K562 (cell line): ENCODE measurements around the gene TMCC2. TPM values are rescaled to one million over a fixed set of nuclear protein-coding genes. Genes with fewer than 3 reads are reported as not detected.

ENCODE experiments used
- CEBPZ ChIP-seq: fragments of 150-350 bp; IDR thresholded peaks from 2 replicates; pipeline ENCODE4 v1.6.1; 2014; ENCODE audit warnings: low read depth, mild to moderate bottlenecking, low read length, borderline replicate concordance
- CGGBP1 ChIP-seq: fragments of 250-450 bp; sonication (Bioruptor Pico); IDR thresholded peaks from 2 replicates; pipeline ENCODE4 v1.9.0; 2021; ENCODE audit warnings: mild to moderate bottlenecking
- CHAMP1 ChIP-seq: fragments of 450-650 bp; IDR thresholded peaks from 2 replicates; pipeline ENCODE4 v1.6.1; 2016; ENCODE audit warnings: mild to moderate bottlenecking
- FOS ChIP-seq: IDR thresholded peaks from 3 replicates; pipeline ENCODE4 v1.6.1; 2011; ENCODE audit not compliant: insufficient read length; ENCODE audit errors: extremely low read depth
- FOSL1 ChIP-seq: fragments of 200-800 bp; sonication (Bioruptor generic); conservative IDR thresholded peaks from 2 replicates; pipeline ENCODE4 v1.6.1; 2016; ENCODE audit warnings: missing genetic modification characterization, missing compliant biosample characterization
- GABPA ChIP-seq: fragments of 200-800 bp; sonication (Bioruptor generic); conservative IDR thresholded peaks from 2 replicates; pipeline ENCODE4 v1.6.1; 2016; ENCODE audit warnings: low read depth, missing genetic modification characterization, missing compliant biosample characterization
- HES1 ChIP-seq: fragments of 450-650 bp; IDR thresholded peaks from 2 replicates; pipeline ENCODE4 v1.6.1; 2016; ENCODE audit warnings: low read depth, mild to moderate bottlenecking, moderate library complexity
- HIVEP1 ChIP-seq: fragments of 250-450 bp; sonication (Bioruptor Pico); IDR thresholded peaks from 2 replicates; pipeline ENCODE4 v1.4.0; 2020; ENCODE audit warnings: mild to moderate bottlenecking
- HNRNPLL ChIP-seq: fragments of 200-400 bp; formaldehyde crosslinking; IDR thresholded peaks from 2 replicates; pipeline ENCODE4 v1.6.1; 2017; ENCODE audit warnings: low read length, low read depth, mild to moderate bottlenecking; ENCODE audit not compliant: poor library complexity, severe bottlenecking
- JUNB ChIP-seq: fragments of 450-650 bp; formaldehyde crosslinking; conservative IDR thresholded peaks from 2 replicates; pipeline ENCODE4 v1.4.0; 2020; ENCODE audit warnings: mild to moderate bottlenecking
- KLF10 ChIP-seq: fragments of 250-450 bp; sonication (Bioruptor Pico); IDR thresholded peaks from 2 replicates; pipeline ENCODE4 v1.6.1; 2021; ENCODE audit warnings: matching md5 sums
- NFE2L1 ChIP-seq: fragments of 450-650 bp; IDR thresholded peaks from 2 replicates; pipeline ENCODE4 v1.6.1; 2016; ENCODE audit warnings: missing genetic modification characterization, low read depth, mild to moderate bottlenecking, missing compliant biosample characterization, moderate library complexity, borderline replicate concordance
- RBM39 ChIP-seq: fragments of 200-400 bp; formaldehyde crosslinking; optimal IDR thresholded peaks from 2 replicates; pipeline ENCODE3; 2018; ENCODE audit warnings: low read depth, low read length
- SMARCA5 ChIP-seq: fragments of 450-650 bp; IDR thresholded peaks from 2 replicates; pipeline ENCODE4 v1.6.1; 2016
- SUPT5H ChIP-seq: fragments of 450-650 bp; IDR thresholded peaks from 2 replicates; pipeline ENCODE4 v1.6.1; 2016
- USF1 ChIP-seq: sonication (generic); formaldehyde crosslinking; IDR thresholded peaks from 2 replicates; pipeline ENCODE4 v1.9.0; 2022; ENCODE audit warnings: mild to moderate bottlenecking, missing genetic modification reagents
- YY1 ChIP-seq, 3 experiments: IDR thresholded peaks; 2 replicates each; pipeline ENCODE4 v1.6.1; 2011; ENCODE audit warnings: low read length in 2 of 3, mild to moderate bottlenecking in 2 of 3, moderate library complexity in 2 of 3, borderline replicate concordance in 1 of 3, control low read depth in 1 of 3, low read depth in 1 of 3; ENCODE audit not compliant: insufficient read depth in 3 of 3, insufficient replicate concordance in 2 of 3, control insufficient read depth in 1 of 3, insufficient read length in 1 of 3; ENCODE audit errors: extremely low read depth in 1 of 3
- ZC3H4 ChIP-seq: sonication (generic); formaldehyde crosslinking; IDR thresholded peaks from 2 replicates; pipeline ENCODE4 v1.9.0; 2021; ENCODE audit warnings: missing genetic modification reagents, borderline replicate concordance
- ZNF165 ChIP-seq: fragments of 250-450 bp; sonication (Bioruptor Pico); IDR thresholded peaks from 2 replicates; pipeline ENCODE4 v1.4.0; 2020; ENCODE audit warnings: borderline replicate concordance
- ZNF316 ChIP-seq: fragments of 450-650 bp; IDR thresholded peaks from 2 replicates; pipeline ENCODE4 v1.6.1; 2016
- ZNF507 ChIP-seq: conservative IDR thresholded peaks from 2 replicates; pipeline ENCODE4 v1.6.1; 2017; ENCODE audit warnings: missing genetic modification characterization, missing compliant biosample characterization
- polyA plus RNA-seq, 8 experiments: library from polyadenylated mRNA; depleted of rRNA in 4 of 8; stranded (reverse) in 5 of 8; unstranded in 3 of 8; fragments of >200 nt; fragmentation: Nextera tagmentation in 2 of 8; fragmentation: Illumina TruSeq in 1 of 8; extraction: Ambion mirVana in 2 of 8; extraction: Trizol in 1 of 8; gene quantifications; 2 replicates each; pipeline versions ENCODE4 v1.2.1 to v1.2.3, GENCODE V29; 2011 to 2014; ENCODE audit warnings: inconsistent platforms in 1 of 8, missing spikeins in 1 of 8
- total RNA-seq, 7 experiments: library from RNA; depleted of rRNA in 6 of 7; stranded (reverse); fragments of >200 nt in 6 of 7; fragmentation: Illumina TruSeq in 2 of 7; extraction: Trizol in 2 of 7; gene quantifications; 2 replicates each; pipeline versions ENCODE4 v1.2.1 to v1.2.3, GENCODE V29; 2011 to 2021; ENCODE audit warnings: low replicate concordance in 1 of 7

Gene TMCC2
- total and polyA plus RNA-seq, 9 of the 15 experiments (the other 6 are each of a cell fraction or from before 2014, with no cell fraction given) = 0.06 to 1.8 (median 0.98) TPM

- TF ChIP-seq ZNF316 = peak; percentile 15; the same call in 1 of the 2 replicates
- TF ChIP-seq RBM39 = peak; percentile 96
- peak; percentile 65 for TF ChIP-seq CGGBP1 (CRISPR knock-in tag)
- TF ChIP-seq CEBPZ = no peak
- TF ChIP-seq NFE2L1 (tag) = no peak
- TF ChIP-seq FOS = no peak
- peak in 1 of 3 experiments; percentile 87 for TF ChIP-seq YY1 (IDR thresholded peaks at IDR 0.05; ENCODE audit: borderline replicate concordance in 1 of 3, control insufficient read depth in 1 of 3, extremely low read depth in 1 of 3, insufficient read depth in 3 of 3, insufficient read length in 1 of 3, insufficient replicate concordance in 2 of 3, low read depth in 1 of 3, low read length in 2 of 3)
- peak; percentile 96 for TF ChIP-seq GABPA (tag)
- 0 out of 2 replicates have a peak, but pooled peaks have one; percentile 1 for TF ChIP-seq JUNB (CRISPR knock-in tag)
- TF ChIP-seq KLF10 (CRISPR knock-in tag) = no peak
- TF ChIP-seq ZC3H4 = no peak
- no peak for TF ChIP-seq USF1 (CRISPR knock-in tag)
- no peak for TF ChIP-seq SMARCA5
- 0 out of 2 replicates have a peak, but pooled peaks have one; percentile 3 for TF ChIP-seq HIVEP1 (CRISPR knock-in tag)
- TF ChIP-seq CHAMP1 = peak; percentile 84
- TF ChIP-seq ZNF507 = no peak
- TF ChIP-seq HES1 = no peak
- TF ChIP-seq SUPT5H = peak; percentile 92
- peak; percentile 73 for TF ChIP-seq FOSL1
- TF ChIP-seq ZNF165 = no peak
- peak; percentile 90 for TF ChIP-seq HNRNPLL
These were observed 16.4 kb upstream of the TMCC2 start, which contains the start of gene DSTYK (continued) for GRCh38 chr1:205211169-205211838.
